ENCODE measurements around the gene CTNND2.
"Not testable (repeated sequence)": the region's sequence is repeated elsewhere in the genome, so short reads cannot be mapped to it uniquely, and the experiment has no call there.

Gene CTNND2

DNA sequence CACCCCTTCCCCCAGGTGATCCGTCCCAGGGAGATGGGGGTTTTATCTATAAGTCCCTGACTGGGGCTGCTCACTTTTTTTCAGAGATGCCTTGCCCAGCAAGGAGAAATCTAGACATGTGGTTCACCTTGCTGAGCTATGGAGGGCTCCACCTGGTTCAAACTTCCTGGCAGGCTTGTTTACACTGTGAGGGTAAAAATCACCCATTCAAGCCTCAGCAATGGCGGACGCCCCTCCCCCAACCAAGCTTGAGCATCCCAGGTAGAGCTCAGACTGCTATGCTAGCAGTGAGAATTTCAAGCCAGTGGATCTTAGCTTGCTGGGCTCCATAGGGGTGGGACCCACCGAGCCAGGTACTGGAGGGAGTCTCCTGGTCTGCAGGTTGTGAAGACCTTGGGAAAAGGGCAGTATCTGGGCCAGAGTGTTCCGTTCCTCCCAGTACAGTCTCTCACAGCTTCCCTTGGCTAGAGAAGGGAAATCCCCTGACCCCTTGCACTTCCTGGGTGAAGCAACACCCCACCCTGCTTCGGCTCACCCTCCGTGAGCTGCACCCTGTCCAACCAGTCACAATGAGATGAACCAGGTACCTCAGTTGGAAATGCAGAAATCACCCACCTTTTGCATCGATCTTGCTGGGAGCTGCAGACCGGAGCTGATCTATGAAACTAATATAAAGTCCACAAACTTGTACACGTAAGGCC is 231.7 kb downstream of the CTNND2 start:
- DNase-seq = no peak

DNA sequence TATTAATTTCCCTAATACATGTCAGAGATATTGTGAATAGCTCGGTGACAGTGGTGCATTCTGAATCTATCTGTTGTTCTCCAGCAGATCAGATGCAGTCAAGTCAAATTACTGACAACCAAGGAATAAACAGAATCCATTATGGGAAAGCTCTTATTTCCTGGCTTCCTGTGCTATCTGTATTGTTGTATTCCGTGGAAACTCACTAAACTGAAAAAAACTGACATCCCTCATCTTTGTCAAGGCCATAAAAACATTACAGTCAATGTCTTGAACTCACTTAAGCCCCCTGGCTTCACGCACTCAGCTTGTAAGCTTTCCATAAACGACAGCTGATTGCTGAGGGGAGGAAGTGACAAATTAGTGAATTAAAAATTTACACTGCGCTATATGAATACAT is 245.9 kb downstream of the CTNND2 start:
- DNase-seq = no peak

DNA sequence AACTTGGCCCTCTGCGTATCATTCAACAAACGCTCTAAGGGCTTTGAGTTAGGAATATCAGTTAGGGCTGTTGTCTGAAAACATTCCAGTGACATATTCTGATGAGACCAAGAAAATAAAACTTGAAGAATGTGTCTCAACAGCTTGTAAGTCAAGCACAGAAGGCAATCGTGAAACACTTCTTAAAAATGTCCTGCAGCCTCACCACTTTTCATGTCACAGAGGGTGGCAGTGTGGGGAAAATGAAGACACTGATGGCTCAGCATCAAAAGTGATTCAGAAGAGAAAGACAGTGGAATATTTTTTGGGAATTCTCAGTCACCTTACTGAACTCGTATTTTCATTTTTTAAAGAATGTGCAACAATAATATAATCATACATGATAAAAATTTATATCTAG is 247.3 kb downstream of the CTNND2 start:
- no peak for DNase-seq

DNA sequence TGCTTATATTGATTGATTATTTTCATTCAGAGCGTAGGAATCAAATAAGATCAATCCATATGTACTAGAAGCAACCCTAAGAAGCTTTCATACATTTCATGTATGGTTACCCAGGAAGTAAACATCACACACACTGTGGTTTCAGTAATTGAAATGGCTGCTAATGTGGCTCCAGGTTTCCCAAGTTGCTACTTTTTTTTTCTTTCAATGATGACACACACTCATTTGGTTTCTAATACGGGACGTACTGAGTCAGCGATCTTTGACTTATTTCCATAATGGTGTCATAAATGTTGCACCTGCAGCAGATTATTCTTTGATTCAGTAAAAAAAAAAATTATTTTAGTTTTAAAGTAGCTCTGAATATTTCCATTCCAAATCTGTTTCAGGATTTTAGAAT is 248.6 kb downstream of the CTNND2 start:
- DNase-seq = no peak

DNA sequence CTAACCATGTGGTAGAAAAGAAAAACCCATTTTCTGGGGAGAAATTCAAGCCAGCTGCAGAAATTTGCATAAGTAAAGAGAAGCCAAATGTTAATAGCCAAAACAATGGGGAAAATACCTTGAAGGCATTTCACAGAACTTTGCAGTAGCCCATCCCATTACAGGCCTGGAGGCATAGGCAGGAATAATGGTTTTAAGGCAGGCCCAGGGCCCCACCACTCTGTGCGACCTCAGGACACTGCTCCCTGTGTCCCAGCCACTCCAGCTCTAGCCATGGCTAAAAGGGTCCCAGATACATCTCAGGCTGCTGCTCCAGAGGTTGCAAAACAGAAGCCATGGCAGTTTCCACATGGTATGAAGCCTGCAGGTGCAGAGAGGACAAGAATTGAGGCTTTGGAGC is 253.3 kb downstream of the CTNND2 start:
- no peak for DNase-seq

DNA sequence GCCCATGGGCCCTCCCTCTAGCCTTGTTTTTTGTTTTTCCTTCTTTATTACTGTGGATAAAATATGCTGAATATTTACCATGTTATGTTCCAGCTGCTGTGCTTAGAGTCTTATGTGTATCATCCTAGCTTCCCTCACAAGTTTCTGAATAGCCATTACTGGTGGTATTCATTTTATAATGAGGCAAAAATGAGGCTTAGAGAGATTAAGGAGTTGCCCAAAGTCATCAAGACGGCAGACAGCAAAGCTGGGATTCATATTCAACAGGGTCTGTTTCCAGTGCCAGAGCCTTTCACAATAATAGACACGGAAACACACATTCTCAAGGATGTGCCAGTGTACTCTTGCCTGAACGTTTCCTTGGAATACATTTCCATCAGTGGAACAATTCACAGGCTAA is 258.1 kb downstream of the CTNND2 start:
- DNase-seq = no peak

DNA sequence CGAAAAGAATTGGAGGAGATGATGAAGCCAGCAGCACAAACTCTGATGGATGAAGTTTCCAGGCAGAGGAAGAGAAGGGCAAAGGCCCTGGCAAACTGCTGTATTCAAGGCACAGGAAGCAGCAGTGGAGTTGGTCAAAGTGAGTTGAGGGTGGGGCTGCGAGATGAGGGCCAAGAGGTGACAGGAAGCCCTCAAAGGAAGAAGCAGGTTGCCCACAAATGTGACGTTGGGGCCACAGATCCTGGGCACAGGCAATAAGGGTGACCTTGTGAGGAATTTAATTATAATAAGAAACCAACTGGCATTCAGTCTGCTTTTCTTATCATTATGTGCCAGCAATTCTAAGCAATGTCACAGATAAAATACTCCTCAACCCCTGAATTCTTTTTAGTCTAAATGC is 261.8 kb downstream of the CTNND2 start:
- DNase-seq = no peak

DNA sequence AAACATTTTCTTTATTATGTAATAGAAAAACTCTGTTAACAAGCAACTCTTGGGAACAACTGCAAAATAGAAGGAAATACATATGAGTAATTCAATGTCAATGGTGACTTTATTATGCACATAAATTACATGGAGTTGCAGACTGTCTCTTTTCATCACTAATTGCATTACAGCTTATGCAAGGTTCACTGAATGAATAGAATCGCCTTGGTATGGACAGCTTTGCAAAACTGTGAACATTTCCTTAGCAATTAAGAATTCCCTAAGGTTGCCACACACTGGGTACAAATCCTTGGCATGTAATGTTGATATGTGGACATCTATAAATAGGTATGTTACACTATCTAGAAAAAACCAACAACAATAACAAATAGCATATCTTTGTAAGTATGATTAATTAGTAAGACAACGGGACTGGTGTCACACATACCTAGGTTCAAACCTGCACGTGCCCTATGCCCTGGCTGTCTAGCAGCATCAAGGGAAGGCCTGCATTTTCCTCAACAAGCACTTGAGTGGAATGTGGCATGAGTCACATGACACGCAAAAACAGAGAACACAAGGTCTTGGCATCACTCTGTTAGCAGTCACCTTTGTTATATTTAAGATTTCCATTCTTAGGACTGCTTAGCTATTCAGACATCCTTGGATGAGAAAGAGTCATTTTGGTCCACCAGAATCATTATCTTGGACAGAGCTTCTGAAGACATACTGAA is 263.9 kb downstream of the CTNND2 start:
- no peak for DNase-seq

DNA sequence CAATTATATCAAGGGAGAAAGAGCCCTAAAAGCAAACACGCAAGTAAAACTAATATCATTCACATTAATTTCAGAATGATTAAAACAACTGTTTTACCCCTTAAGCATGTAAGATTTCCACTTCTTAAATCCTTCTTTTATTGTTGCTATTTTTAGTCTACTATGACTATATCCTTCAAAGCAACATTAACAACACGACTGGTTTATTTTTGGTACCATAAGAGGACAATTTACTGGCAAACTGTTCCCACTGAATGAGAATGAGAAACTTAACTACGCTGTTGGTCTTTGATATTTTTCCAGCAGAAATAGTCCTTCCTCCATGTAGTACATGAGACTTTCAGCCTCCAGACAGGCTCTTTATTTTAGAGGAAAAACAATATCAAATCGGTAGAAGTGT is 281.5 kb downstream of the CTNND2 start:
- DNase-seq = no peak

DNA sequence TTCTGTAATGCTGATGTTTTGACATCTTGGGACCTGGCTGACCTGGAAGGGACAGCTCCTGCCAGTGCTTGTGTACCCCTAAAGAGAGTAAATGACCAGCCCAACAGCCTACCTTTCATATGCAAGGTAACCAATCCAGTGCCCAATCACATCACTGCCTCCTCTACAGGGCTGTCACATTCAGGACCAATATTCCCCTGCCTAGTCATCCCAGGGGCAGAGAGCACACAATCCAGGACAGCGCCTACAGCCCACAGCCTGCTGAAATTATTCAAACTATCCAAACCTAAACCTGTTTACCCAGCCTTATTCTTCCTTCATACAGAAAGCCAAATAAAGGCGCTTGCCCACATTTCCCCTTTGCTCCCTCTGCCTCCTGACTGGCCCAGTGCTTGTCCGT is 284.1 kb downstream of the CTNND2 start:
- DNase-seq = no peak

DNA sequence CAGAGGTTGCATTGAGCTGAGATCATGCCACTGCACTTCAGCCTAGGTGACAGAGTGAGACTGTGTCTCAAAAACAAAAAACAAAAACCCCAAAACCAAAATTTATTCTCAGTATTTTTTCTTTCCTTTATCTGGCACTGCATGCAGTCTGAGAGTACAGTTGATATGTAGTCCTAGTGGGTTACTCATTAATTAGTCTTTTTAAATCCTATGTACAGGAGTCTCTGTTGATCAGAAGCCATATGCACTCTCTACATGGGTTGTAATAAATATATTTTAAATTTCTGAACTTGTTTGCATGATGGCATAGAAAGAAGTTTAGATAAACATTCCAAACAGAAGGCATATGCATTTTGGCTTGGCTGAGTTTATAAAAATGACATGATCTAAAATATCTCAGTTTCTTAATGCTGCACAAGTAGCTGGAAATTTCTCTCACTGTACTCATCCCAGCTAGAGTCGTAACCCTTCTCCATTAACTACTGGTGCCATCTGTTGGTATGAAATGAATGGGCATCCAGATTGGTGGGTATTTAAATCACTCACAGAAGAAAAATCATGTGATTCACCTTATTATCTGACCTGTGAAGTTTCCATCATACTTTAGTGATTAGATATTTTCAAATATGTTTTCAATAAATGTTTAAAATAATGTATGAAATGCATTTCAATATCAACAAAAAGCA is 284.8 kb downstream of the CTNND2 start:
- DNase-seq = no peak

DNA sequence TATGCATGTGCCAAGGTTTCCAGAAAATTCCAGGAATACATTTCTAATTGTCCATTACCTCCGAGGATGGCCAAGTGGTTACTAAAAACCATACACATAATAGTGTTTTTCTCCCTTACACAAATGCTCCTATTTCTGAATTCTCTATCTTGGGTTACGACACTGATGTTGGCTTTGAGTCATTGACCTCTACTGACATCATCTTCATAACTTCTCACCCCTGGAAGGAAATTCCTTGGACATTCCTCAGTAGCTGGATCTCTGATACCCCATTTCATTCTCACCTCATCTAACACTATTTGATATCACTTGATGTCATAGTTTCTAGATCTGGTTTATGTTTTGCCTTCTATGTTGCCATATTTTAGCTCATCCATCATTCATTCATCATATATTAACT is 287.2 kb downstream of the CTNND2 start:
- DNase-seq = no peak

DNA sequence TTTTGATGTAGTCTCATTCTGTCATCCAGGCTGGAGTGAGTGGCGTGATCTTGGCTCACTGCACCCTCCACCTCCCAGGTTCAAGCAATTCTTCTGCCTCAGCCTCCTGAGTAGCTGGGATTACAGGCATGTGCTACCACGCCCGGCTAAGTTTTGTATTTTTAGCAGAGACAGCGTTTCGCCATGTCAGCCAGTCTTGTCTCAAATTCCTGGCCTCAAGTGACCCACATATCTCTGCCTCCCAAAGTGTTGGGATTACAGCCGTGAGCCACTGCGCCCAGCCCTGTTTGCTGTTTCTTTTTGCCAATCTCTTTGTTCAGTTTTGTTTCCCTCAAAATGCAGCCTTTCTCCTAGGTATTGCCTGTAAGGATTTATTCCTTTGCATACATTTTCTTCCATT is 287.6 kb downstream of the CTNND2 start:
- DNase-seq = not testable (repeated sequence)

DNA sequence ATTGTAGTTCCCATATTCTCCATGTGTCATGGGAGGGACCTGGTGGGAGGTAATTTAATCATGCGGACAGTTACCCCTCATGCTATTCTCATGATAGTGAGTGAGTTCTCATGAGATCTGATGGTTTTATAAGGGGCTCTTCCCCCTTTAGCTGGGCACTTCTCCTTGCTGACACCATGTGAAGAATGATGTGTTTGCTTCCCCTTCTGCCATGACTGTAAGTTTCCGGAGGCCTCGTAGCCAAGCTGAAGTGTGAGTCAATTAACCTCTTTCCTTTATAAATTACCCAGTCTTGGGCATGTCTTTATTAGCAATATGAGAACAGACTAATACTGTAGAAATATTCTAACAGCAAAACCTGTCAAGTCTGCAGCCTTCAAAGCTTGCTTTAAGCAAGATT is 293.2 kb downstream of the CTNND2 start:
- no peak for DNase-seq

DNA sequence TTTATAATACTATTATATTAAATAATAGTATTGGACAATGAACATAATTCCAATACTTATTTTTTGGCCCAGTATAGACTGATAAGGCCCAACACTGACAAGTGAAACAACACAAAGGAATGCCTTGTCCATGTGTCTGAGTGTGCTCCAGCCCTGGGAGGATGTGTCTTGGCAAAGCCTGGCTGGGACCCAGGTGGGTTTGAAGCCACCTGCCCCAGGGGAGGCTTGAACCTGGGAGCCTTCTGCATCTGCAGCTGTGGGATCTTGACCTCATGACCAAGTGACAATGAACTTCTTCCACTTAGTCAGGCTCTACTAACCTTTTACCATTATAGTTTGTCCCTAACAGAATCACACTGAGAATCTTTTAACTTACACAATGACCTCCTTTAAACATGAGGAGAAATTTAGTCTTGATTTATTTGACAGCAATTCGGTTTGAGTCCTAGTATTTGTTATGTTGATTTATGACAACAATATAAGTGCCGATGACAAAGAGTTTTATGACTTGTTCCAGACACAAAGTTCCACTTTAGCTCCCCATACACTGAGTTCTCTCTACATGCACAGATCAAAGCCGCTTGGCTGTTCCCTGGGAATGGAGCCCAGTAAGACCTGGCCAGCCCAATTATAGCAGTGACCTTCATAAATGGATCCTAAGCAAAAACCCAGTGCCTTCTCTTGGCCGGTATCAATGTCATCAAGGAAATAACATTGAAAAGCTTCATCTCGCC is 294.5 kb downstream of the CTNND2 start:
- no peak for DNase-seq

DNA sequence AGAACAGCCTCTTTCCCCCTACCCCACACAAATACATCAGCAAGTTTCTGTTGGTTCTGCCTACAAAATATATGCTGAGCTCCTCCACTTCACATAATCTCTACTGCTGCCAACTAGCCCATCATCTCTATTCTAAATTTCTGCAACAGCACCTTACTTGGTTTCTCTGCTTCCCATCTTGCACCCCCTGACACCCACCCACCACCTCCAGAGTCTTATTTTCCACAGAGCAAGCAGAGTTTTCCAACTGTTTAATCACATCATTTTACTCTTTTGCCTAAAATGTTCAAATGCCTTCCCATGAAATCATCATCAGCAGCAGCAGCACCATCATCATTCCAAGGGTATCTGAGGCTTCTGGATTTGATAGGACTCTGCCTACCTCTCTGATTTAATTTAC is 295.7 kb downstream of the CTNND2 start:
- no peak for DNase-seq

DNA sequence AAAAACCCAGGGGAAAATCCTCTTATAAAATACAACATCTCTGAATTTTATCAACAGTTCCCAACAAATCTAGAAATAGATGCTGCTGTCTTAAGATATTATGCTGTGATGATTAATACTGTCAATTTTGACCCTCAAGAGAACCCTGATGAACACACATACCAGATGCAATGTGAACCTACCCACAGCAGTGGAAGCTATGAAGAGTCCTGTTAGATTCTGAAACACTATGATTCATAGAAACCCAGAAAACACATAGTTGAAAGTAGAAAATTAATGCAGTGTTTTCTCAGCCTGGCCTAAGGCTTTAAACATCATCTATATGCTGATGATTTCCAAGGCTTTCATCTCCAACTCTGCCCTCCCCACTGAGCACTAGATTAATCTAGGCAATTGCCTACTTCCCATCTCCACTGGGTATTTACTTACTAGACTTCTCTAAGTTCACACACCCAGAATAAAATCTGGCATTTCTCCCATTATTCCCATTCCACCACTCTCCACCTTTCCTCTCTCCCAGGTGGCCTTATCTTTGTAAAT is 296.2 kb downstream of the CTNND2 start:
- DNase-seq = no peak

DNA sequence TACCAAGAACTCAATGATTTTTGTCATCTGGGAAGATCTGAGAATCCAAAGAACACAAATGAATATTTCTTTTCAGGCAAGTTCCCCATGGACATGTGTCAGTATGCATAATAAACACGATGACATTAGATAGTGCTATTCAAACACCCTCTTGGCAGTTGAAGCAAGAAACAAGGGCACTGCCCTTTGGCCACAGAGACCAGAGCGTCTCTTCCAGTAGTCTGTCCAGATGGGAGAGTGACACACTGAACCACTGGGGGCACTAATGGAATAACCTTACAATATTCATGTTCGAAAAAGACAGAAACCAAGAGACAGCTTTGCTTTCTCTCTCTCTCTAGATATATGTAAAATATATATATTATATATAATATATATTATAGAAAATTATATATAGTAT is 301.9 kb downstream of the CTNND2 start:
- no peak for DNase-seq

DNA sequence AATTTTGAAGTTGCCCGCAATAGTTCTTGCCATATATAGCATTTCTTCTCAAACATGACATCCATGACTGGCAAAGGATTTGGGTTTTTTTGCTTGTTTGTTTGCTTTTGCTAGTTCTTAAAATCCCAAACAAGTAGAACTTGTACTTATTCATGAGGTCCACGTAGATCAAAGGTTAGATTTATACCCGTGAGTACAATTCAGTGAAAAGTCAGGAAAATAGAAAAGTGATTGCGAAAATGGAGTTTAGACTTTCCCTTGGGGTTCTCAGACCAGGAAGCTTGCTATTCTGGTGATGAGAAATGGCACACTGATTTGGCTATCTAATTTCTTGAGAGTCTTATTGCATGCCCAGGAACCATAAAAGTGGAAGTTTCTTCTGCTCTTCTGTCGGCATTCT is 304.7 kb downstream of the CTNND2 start:
- no peak for DNase-seq

DNA sequence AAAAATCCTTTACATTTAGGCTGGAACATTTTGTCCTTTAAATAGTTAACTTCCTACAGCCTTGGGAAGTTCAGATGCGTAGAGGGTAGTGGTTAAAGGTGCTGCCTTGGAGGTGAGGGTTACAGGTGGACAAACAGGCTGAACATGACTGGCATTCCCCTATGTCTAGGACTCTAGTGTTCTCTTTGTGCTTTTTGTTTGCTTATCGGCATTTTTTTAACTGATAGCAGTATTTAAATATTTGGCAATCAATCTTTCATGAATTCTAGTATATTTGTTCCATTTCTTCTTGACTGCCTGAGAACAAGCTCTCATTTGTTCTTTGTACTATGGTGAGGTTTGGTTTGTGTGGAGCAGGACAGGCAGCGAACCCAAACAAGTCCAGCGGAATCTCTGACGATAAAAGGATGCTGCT is 307.6 kb downstream of the CTNND2 start:
- DNase-seq = no peak

DNA sequence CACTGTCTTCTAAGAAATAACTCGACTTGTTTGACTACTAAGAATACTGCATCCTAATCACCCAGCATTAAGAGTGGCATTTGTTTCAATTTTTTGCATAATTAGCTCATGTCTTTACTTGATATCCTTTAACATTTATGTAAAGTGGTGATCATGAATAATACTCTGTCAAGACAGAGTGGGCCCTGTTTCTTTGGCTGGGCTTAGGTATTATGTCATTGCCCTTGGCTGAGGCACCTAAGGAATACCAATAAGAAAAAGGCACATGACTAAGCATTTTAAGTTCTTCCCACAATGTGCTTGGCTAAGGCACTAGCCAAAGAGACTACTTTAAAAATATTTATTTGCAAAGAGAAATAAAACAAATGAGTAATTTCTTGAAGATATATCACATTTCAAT is 308.1 kb downstream of the CTNND2 start:
- DNase-seq = no peak

DNA sequence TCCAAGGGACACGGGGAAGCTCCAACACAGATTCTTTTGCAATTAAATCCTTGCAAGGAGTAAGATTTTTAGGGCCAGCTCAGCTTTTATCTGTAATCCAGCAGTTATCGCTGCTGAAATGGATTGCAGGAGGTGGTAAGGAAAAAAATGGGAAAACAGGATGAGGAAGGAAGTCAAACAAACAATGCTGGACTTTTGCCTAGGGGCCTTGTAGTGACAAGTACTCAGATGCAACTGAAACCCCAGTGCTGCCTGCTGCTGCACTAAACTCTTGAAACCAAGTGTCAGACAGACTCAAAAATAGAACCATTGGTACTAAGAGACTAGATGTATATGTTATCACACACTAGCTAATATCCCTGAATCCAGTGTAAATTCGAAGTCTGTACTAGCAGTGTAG is 309.2 kb downstream of the CTNND2 start:
- no peak for DNase-seq

DNA sequence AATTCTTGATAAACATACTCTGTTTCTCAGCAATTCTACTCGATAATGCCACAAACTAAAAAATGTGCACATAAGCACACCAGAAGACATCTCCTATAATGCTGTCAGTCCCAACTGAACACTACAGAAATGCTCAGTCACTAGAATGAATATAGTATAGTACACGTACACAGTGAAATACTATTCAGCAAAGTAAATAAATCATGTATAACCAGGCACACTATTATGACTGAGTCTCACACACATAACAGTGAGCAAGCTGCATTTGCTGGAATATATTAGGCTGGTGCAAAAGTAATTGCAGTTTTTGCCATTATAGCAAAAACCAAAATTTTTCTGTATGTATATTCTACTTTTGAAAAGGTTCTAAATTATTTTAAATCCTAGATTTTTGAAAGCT is 310.2 kb downstream of the CTNND2 start:
- no peak for DNase-seq
